ENCODE data around the gene PLEKHM3. TPM values are rescaled to one million over a fixed set of nuclear protein-coding genes. Genes with fewer than 3 reads are reported as not detected.

The PLEKHM3 gene
- total and polyA plus RNA-seq, 2 of the 13 experiments (the other 11 are each of a cell fraction or from before 2014, with no cell fraction given), result 4.5 to 4.7 TPM

GRCh38 chr2:207847807-207848544 is 177.4 kb downstream of the PLEKHM3 start (continued):
- TF ChIP-seq ZNF691 (CRISPR knock-in tag; IDR thresholded peaks at IDR 0.05; ENCODE audit: borderline replicate concordance, low read depth) (peak; percentile 36; the same call in 1 of the 2 replicates), MIER3 (CRISPR knock-in tag; IDR thresholded peaks at IDR 0.05; ENCODE audit: borderline replicate concordance) (peak; percentile 97), RFX3 (CRISPR knock-in tag; IDR thresholded peaks at IDR 0.05) (0 out of 2 replicates have a peak, but pooled peaks have one; percentile 30), RXRB (CRISPR knock-in tag; IDR thresholded peaks at IDR 0.05; ENCODE audit: borderline replicate concordance) (peak; percentile 94), PCBP2 (optimal IDR thresholded peaks at IDR 0.05; ENCODE audit: low read depth, low read length, poor library complexity, severe bottlenecking) (peak; percentile 17), ZNF768 (CRISPR knock-in tag; IDR thresholded peaks at IDR 0.05) (no peak), CHD2 (IDR thresholded peaks at IDR 0.05; ENCODE audit: low read depth, low read length) (no peak), HNF1A (IDR thresholded peaks at IDR 0.05; ENCODE audit: low read depth) (peak; percentile 85), HNF1A (CRISPR knock-in tag; IDR thresholded peaks at IDR 0.05; ENCODE audit: borderline replicate concordance) (peak; percentile 74; the same call in 1 of the 2 replicates), ZNF598 (CRISPR knock-in tag; IDR thresholded peaks at IDR 0.05; ENCODE audit: borderline replicate concordance) (no peak), ZSCAN25 (CRISPR knock-in tag; IDR thresholded peaks at IDR 0.05) (peak; percentile 34; the same call in 1 of the 2 replicates), FOXJ3 (CRISPR knock-in tag; IDR thresholded peaks at IDR 0.05; ENCODE audit: borderline replicate concordance) (peak; percentile 62; the same call in 1 of the 2 replicates), ZNF280B (CRISPR knock-in tag; IDR thresholded peaks at IDR 0.05; ENCODE audit: borderline replicate concordance) (no peak), ZNF720 (CRISPR knock-in tag; IDR thresholded peaks at IDR 0.05) (no peak), SMYD3 (CRISPR knock-in tag; IDR thresholded peaks at IDR 0.05) (0 out of 2 replicates have a peak, but pooled peaks have one; percentile 38), ISX (CRISPR knock-in tag; conservative IDR thresholded peaks at IDR 0.05) (no peak), RNF219 (CRISPR knock-in tag; IDR thresholded peaks at IDR 0.05) (0 out of 2 replicates have a peak, but pooled peaks have one; percentile 23), KAT2B (IDR thresholded peaks at IDR 0.05; ENCODE audit: borderline replicate concordance, low read depth, low read length) (no peak), PHB2 (IDR thresholded peaks at IDR 0.05; ENCODE audit: partially characterized antibody) (no peak), SOX5 (CRISPR knock-in tag; IDR thresholded peaks at IDR 0.05; ENCODE audit: borderline replicate concordance) (peak; percentile 100), THYN1 (CRISPR knock-in tag; IDR thresholded peaks at IDR 0.05; ENCODE audit: borderline replicate concordance, low read depth) (no peak)

Measured in HepG2 (cell line).